Tibial nerve (tissue), 4 donors: ENCODE data around the gene SHC4.

Source experiments
- CTCF ChIP-seq, 5 experiments: fragments of 200-600 bp in 3 of 5; fragments of 450-650 bp in 2 of 5; sonication (generic) in 3 of 5; IDR thresholded peaks; one replicate each; pipeline ENCODE4 v1.5.1; 2016 to 2019; ENCODE audit warnings: antibody characterized with exemption in 5 of 5, mild to moderate bottlenecking in 3 of 5, moderate library complexity in 2 of 5
- EP300 ChIP-seq, 2 donors: sonication (generic); formaldehyde crosslinking; IDR thresholded peaks; one replicate each; pipeline ENCODE4 v1.6.1; 2017; ENCODE audit warnings: antibody characterized with exemption in 2 of 2, mild to moderate bottlenecking in 1 of 2
- POLR2A ChIP-seq, 2 donors: fragments of 450-650 bp; IDR thresholded peaks; one replicate each; pipeline ENCODE4 v1.6.1; 2017; ENCODE audit warnings: antibody characterized with exemption in 2 of 2, mild to moderate bottlenecking in 2 of 2, moderate library complexity in 2 of 2

- no peak for TF ChIP-seq POLR2A (IDR thresholded peaks at IDR 0.05)
- TF ChIP-seq EP300 (IDR thresholded peaks at IDR 0.05): no peak
- TF ChIP-seq CTCF (IDR thresholded peaks at IDR 0.05): no peak
Observed at GRCh38 chr15:48976444-48977088, 12.8 kb upstream of the SHC4 start.
